Measurements from ENCODE around the gene TBX6. TPM values are rescaled to one million over a fixed set of nuclear protein-coding genes. Genes with fewer than 3 reads are reported as not detected.

Gene TBX6
- total RNA-seq: under 0.01 and 0.09 TPM in 2 replicates

GRCh38 chr16:30091474-30092372 lies at the start of gene TBX6:
TSS of gene TBX6 (minus strand) at chr16:30091924. CDS start at chr16:30091193, 731 bp downstream.

DNA sequence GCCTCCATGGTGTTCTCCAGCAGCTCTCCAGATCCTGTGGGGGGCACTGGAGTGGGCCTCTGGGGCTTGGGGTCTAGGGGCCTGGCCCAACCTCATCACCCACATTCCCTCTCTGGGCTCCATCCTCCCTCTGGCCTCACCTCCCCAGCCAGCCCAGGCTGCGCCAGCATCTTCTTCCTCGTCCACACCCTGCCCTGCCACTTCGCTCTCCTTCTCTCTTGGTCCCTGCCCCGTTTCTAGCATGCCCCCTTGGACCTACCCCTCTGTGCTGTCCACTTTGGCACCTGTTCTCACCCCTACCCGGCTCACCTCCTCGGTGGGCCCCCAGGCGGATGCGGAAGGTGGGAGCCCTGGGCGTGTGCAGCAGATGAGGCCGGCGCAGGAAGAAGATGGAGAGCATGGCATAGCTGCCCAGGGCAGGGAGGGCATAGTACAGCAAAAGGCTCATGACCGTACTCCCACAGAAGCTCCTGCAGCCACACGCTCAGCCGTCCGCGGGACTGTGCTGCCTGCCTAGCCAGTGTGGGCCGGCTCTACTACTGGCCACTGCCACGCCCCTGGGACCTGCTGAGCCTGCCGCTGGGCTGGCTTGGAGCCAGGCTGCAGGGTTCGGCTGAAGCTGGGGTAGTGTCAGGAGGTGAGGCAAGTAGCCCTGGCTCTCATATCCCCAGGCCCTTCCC lies 21.4 kb upstream of the TBX6 start, which contains the start of gene GDPD3:
Gene GDPD3 (minus strand): TSS at position 507 of the 680 bp plus-strand sequence. CDS start 59 bp downstream, at position 448.

DNA sequence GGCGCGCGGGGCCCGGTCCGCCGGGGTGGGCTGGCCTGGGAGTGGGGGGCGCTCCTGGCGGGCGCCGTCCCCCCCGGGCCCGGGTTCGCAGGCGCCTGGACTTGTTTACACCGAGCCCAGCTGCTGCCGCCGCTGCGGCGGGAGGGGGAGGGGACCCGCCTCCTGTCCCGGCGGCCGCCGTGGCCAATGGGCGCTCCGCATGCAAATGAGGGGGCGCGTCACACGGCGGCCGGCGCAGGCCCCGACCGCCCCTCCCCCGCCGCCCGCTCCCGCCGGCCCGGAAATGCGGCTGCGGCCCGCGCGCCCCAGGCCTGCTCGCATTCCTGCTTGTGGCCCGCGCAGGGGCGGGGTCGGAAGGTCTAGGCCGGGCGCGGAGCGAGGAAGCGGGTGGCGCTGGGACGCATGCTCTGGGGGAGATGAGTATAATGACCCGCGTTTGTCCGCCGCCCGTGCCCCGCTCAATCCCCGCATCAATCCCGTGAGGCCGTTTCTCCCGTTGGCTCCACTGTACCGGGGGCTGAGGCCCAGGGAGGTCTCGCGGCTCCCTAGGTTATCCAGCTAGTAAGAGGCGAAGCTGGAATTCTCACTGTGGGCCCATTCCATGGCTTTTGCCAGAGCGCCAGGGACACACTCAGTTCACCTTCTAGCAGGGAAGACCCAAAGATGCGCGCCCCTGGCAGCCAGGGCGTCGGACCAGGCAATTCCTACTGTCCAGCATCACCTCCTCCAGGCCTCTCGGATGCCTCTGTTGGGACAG lies 4.6 kb upstream of the TBX6 start, which contains the start of gene YPEL3:
Gene YPEL3 (minus strand): TSS at position 109 of the 757 bp plus-strand sequence. CDS start 731 bp downstream, outside the sequence.

DNA sequence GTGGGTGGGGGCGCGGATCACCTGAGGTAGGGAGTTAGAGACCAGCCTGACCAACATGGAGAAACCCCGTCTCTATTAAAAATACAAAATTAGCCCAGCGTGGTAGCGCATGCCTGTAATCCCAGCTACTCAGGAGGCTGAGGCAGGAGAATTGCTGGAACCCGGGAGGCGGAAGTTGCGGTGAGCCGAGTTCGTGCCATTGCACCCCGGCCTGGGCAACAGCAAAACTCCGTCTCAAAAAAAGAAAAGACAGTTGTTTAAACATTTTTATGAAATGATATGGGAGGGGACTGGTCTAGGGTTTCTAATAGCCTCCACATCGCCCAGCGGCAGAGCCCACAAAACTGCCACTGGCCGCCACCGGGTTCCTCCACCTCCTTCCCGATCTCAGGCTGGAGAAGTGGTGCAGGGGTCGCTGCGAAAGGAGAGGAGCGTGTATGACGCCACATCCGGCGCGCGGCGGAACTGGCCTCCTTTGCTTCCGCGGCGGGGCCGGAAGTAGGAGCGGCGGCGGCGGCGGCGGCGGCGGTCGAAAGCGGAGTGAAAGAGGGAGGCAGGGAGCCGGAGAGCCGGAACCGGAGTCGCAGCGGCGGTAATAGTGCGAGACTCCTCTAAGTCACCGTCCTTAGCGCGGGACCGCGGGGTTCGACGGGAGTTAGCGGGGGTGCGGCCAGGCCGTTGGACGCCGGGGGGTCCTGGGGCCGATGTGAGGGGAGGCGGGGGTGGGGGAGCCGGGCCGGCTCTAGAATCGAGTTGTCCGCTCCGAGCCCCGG lies 16.0 kb downstream of the TBX6 start, which contains the start of gene PPP4C:
Gene PPP4C (plus strand): TSS at position 492 of the 773 bp plus-strand sequence. CDS start 384 bp downstream, outside the sequence.

GRCh38 chr16:30065102-30065942 lies 26.4 kb downstream of the TBX6 start, which contains the start of gene ALDOA:
TSS of gene ALDOA (plus strand) at chr16:30065760. CDS start at chr16:30066898, 1,138 bp downstream.

Other genes with a start within 250 kb of the TBX6 start
- gene CDIPT, start 228.7 kb downstream of the TBX6 start, total RNA-seq: 94.6 and 136 TPM in 2 replicates
- gene SEZ6L2, start 192.4 kb downstream of the TBX6 start, total RNA-seq: 2.1 and 7.0 TPM in 2 replicates
- gene ASPHD1, start 191.4 kb downstream of the TBX6 start, total RNA-seq: 7.3 and 10.4 TPM in 2 replicates
- 3.5 and 4.8 TPM in 2 replicates for gene KCTD13, start 165.7 kb downstream of the TBX6 start, total RNA-seq
- 81.2 and 82.3 TPM in 2 replicates for gene TMEM219, start 129.8 kb downstream of the TBX6 start, total RNA-seq
- gene TAOK2, start 118.1 kb downstream of the TBX6 start, total RNA-seq: 39.1 and 47.1 TPM in 2 replicates
- gene HIRIP3, start 96.3 kb downstream of the TBX6 start, total RNA-seq: 5.0 and 5.6 TPM in 2 replicates
- 11.9 and 15.2 TPM in 2 replicates for gene INO80E, start 95.7 kb downstream of the TBX6 start, total RNA-seq
- 0.28 TPM in 1 of 2 replicates, not detected in the other for gene DOC2A, start 80.9 kb downstream of the TBX6 start, total RNA-seq
- not detected in 2 replicates for gene C16orf92, start 68.7 kb downstream of the TBX6 start, total RNA-seq
- 0.09 TPM in 1 of 2 replicates, not detected in the other for gene TLCD3B, start 60.7 kb downstream of the TBX6 start, total RNA-seq
- gene ALDOA, start 26.2 kb downstream of the TBX6 start, total RNA-seq: 617 and 861 TPM in 2 replicates
- 193 and 224 TPM in 2 replicates for gene PPP4C, start 15.9 kb downstream of the TBX6 start, total RNA-seq
- gene YPEL3, start 4.3 kb upstream of the TBX6 start, total RNA-seq: 6.3 and 10.2 TPM in 2 replicates
- gene GDPD3, start 21.6 kb upstream of the TBX6 start, total RNA-seq: 0.71 and 1.6 TPM in 2 replicates
- 28.4 and 41.2 TPM in 2 replicates for gene MAPK3, start 31.3 kb upstream of the TBX6 start, total RNA-seq
- 0.46 and 0.71 TPM in 2 replicates for gene CORO1A, start 91.7 kb upstream of the TBX6 start, total RNA-seq
- 20.8 and 31.1 TPM in 2 replicates for gene BOLA2B, start 101.7 kb upstream of the TBX6 start, total RNA-seq
- 20.9 and 21.2 TPM in 2 replicates for gene SLX1A, start 102.0 kb upstream of the TBX6 start, total RNA-seq
- 2.4 and 3.4 TPM in 2 replicates for gene SULT1A3, start 107.3 kb upstream of the TBX6 start, total RNA-seq
- gene NPIPB13, start 156.6 kb upstream of the TBX6 start, total RNA-seq: 0.43 and 1.8 TPM in 2 replicates

All from smooth muscle cell of bladder (primary cell).